Activated CD4-positive, alpha-beta T cell treated with anti-CD3 and anti-CD28 coated beads, Interleukin-2, amount 10 ng/mL, durations not matched to agents 7 days and 5 days (primary cell): ENCODE results near the gene AMOTL1. TPM values are rescaled to one million over a fixed set of nuclear protein-coding genes. Genes with fewer than 3 reads are reported as not detected.
A peak's percentile ranks its signal among the peaks of the same experiment; 100 is the strongest.

ENCODE experiments used
- CTCF ChIA-PET: fragments of 350-600 bp; sonication (Branson Sonifier 250); formaldehyde crosslinking; loops from one replicate; lab custom pipeline; 2021; ENCODE audit warnings: antibody characterized with exemption; lab: Charles Lee
- POLR2A ChIA-PET: fragments of 350-600 bp; sonication (Branson Sonifier 250); formaldehyde crosslinking; loops from one replicate; lab custom pipeline; 2021; ENCODE audit warnings: antibody characterized with exemption; lab: Charles Lee
- DNase-seq: peaks from one replicate; pipeline ENCODE4 v3.0.0-alpha.2; 2020
- H3K27ac Mint-ChIP-seq: one replicate; pipeline ENCODE4 v1.8.0; 2021; ENCODE audit warnings: mild to moderate bottlenecking, moderate library complexity, mixed read lengths
- H3K27me3 Mint-ChIP-seq: one replicate; pipeline ENCODE4 v1.8.0; 2021; ENCODE audit warnings: mixed read lengths
- H3K36me3 Mint-ChIP-seq: one replicate; pipeline ENCODE4 v1.8.0; 2021; ENCODE audit warnings: low read depth, mixed read lengths
- H3K4me1 Mint-ChIP-seq: one replicate; pipeline ENCODE4 v1.8.0; 2021; ENCODE audit warnings: mixed read lengths
- H3K4me3 Mint-ChIP-seq: one replicate; pipeline ENCODE4 v1.8.0; 2021; ENCODE audit warnings: mild to moderate bottlenecking, moderate library complexity, mixed read lengths
- H3K9me3 Mint-ChIP-seq: one replicate; pipeline ENCODE4 v1.8.0; 2021; ENCODE audit warnings: mixed read lengths
- total RNA-seq, 2 experiments: library from RNA; stranded (reverse); gene quantifications; one replicate each; pipeline ENCODE4 v1.2.3, GENCODE V29; 2021

Gene AMOTL1
- total RNA-seq: 1 to 10 TPM; 3.1 to 4.0 TPM

GRCh38 chr11:94767701-94768601, at the start of gene AMOTL1:
Gene AMOTL1, plus strand, starts transcription at chr11:94768356. Its CDS starts 156 bp downstream, at chr11:94768512.
- H3K4me1 Mint-ChIP-seq: peaks cover 14% of the 10 kb centered on the region
- ChIA-PET POLR2A (no interaction called here), CTCF (no interaction called here)
- peak within 1 kb of the TSS; percentile 74 for H3K4me3 Mint-ChIP-seq
- H3K27me3 Mint-ChIP-seq: peaks cover 46% of the 10 kb centered on the region
- DNase-seq: peak; percentile 28
- no peaks in the 10 kb centered on the region for H3K36me3 Mint-ChIP-seq
- H3K9me3 Mint-ChIP-seq: no peaks in the 10 kb centered on the region
- H3K27ac Mint-ChIP-seq: peak within 1 kb of the TSS; percentile 51

- Mint-ChIP-seq H3K27me3 (peaks cover 49% of the 10 kb centered on the region), H3K4me1 (no peaks in the 10 kb centered on the region), H3K4me3 (no peak overlapping the region), H3K27ac (no peak overlapping the region), H3K9me3 (no peaks in the 10 kb centered on the region), H3K36me3 (no peaks in the 10 kb centered on the region)
- POLR2A ChIA-PET: no interaction called here
- CTCF ChIA-PET: no interaction called here
- no peak for DNase-seq
Observed at GRCh38 chr11:94719876-94720275, 48.3 kb upstream of the AMOTL1 start.

- H3K4me3 Mint-ChIP-seq: no peak overlapping the region
- peaks cover 32% of the 10 kb centered on the region for H3K27me3 Mint-ChIP-seq
- H3K9me3 Mint-ChIP-seq: no peaks in the 10 kb centered on the region
- no peak overlapping the region for H3K27ac Mint-ChIP-seq
- no peak for DNase-seq
- no peaks in the 10 kb centered on the region for H3K4me1 Mint-ChIP-seq
- ChIA-PET CTCF (interaction anchor here (0.9 kb wide), 1 partner anchor 9 kb away, joined by 3 read pairs; no protein-coding TSS in a partner anchor), POLR2A (no interaction called here)
- H3K36me3 Mint-ChIP-seq: no peaks in the 10 kb centered on the region
Observed at GRCh38 chr11:94721565-94722292, 46.4 kb upstream of the AMOTL1 start.

- Mint-ChIP-seq H3K9me3 (no peaks in the 10 kb centered on the region), H3K4me3 (no peak overlapping the region), H3K27me3 (peaks cover 27% of the 10 kb centered on the region), H3K27ac (no peak overlapping the region), H3K36me3 (no peaks in the 10 kb centered on the region), H3K4me1 (no peaks in the 10 kb centered on the region)
- CTCF ChIA-PET: no interaction called here
- POLR2A ChIA-PET: no interaction called here
- DNase-seq: no peak
Observed at GRCh38 chr11:94722735-94723134, 45.4 kb upstream of the AMOTL1 start.

- H3K9me3 Mint-ChIP-seq: no peaks in the 10 kb centered on the region
- H3K4me3 Mint-ChIP-seq: no peak overlapping the region
- H3K27me3 Mint-ChIP-seq: peaks cover 22% of the 10 kb centered on the region
- H3K4me1 Mint-ChIP-seq: no peaks in the 10 kb centered on the region
- no peak for DNase-seq
- no peak overlapping the region for H3K27ac Mint-ChIP-seq
- CTCF ChIA-PET: interaction anchor here (0.5 kb wide), 1 partner anchor 118 kb away, joined by 3 read pairs; no protein-coding TSS in a partner anchor
- H3K36me3 Mint-ChIP-seq: no peaks in the 10 kb centered on the region
- POLR2A ChIA-PET: no interaction called here
Observed at GRCh38 chr11:94725097-94725496, 43.1 kb upstream of the AMOTL1 start.

GRCh38 chr11:94727819-94728218, 40.3 kb upstream of the AMOTL1 start:
- Mint-ChIP-seq H3K36me3 (no peaks in the 10 kb centered on the region), H3K27ac (no peak overlapping the region), H3K4me1 (no peaks in the 10 kb centered on the region), H3K27me3 (peaks cover 7% of the 10 kb centered on the region), H3K9me3 (no peaks in the 10 kb centered on the region), H3K4me3 (no peak overlapping the region)
- no peak for DNase-seq
- POLR2A ChIA-PET: no interaction called here
- CTCF ChIA-PET: no interaction called here

GRCh38 chr11:94728541-94728940, 39.6 kb upstream of the AMOTL1 start:
- H3K4me3 Mint-ChIP-seq: no peak overlapping the region
- CTCF ChIA-PET: no interaction called here
- POLR2A ChIA-PET: no interaction called here
- H3K27me3 Mint-ChIP-seq: peaks cover 4% of the 10 kb centered on the region
- H3K4me1 Mint-ChIP-seq: peaks cover 2% of the 10 kb centered on the region
- DNase-seq: no peak
- no peaks in the 10 kb centered on the region for H3K36me3 Mint-ChIP-seq
- no peak overlapping the region for H3K27ac Mint-ChIP-seq
- H3K9me3 Mint-ChIP-seq: no peaks in the 10 kb centered on the region

GRCh38 chr11:94728966-94729751, 39.0 kb upstream of the AMOTL1 start:
- H3K4me1 Mint-ChIP-seq: peaks cover 4% of the 10 kb centered on the region
- no peak overlapping the region for H3K4me3 Mint-ChIP-seq
- ChIA-PET POLR2A (no interaction called here), CTCF (interaction anchor here (0.7 kb wide), 1 partner anchor 17 kb away, joined by 3 read pairs; no protein-coding TSS in a partner anchor)
- no peak for DNase-seq
- H3K9me3 Mint-ChIP-seq: no peaks in the 10 kb centered on the region
- H3K36me3 Mint-ChIP-seq: no peaks in the 10 kb centered on the region
- no peak overlapping the region for H3K27ac Mint-ChIP-seq
- peaks cover 4% of the 10 kb centered on the region for H3K27me3 Mint-ChIP-seq

GRCh38 chr11:94730153-94730552, 38.0 kb upstream of the AMOTL1 start:
- Mint-ChIP-seq H3K4me3 (no peak overlapping the region), H3K27me3 (peaks cover 4% of the 10 kb centered on the region), H3K4me1 (peaks cover 14% of the 10 kb centered on the region), H3K9me3 (no peaks in the 10 kb centered on the region), H3K36me3 (no peaks in the 10 kb centered on the region), H3K27ac (no peak overlapping the region)
- DNase-seq: no peak
- POLR2A ChIA-PET: no interaction called here
- CTCF ChIA-PET: no interaction called here

- Mint-ChIP-seq H3K27ac (no peak overlapping the region), H3K4me1 (peaks cover 16% of the 10 kb centered on the region), H3K27me3 (peaks cover 6% of the 10 kb centered on the region), H3K4me3 (no peak overlapping the region), H3K36me3 (no peaks in the 10 kb centered on the region), H3K9me3 (no peaks in the 10 kb centered on the region)
- DNase-seq: no peak
- ChIA-PET CTCF (interaction anchor here (0.6 to 1.3 kb wide), 2 partner anchors 17 to 1060 kb away, joined by 3 to 4 read pairs; no protein-coding TSS in a partner anchor), POLR2A (no interaction called here)
Observed at GRCh38 chr11:94731880-94732601, 36.1 kb upstream of the AMOTL1 start.

GRCh38 chr11:94732617-94733281, 35.4 kb upstream of the AMOTL1 start:
- no peak overlapping the region for H3K27ac Mint-ChIP-seq
- H3K27me3 Mint-ChIP-seq: peaks cover 6% of the 10 kb centered on the region
- no peak for DNase-seq
- H3K4me1 Mint-ChIP-seq: peaks cover 16% of the 10 kb centered on the region
- no peak overlapping the region for H3K4me3 Mint-ChIP-seq
- ChIA-PET CTCF (no interaction called here), POLR2A (no interaction called here)
- H3K9me3 Mint-ChIP-seq: no peaks in the 10 kb centered on the region
- no peaks in the 10 kb centered on the region for H3K36me3 Mint-ChIP-seq
